Calu3 (cell line): ENCODE data around the gene KCNJ3. TPM values are rescaled to one million over a fixed set of nuclear protein-coding genes. Genes with fewer than 3 reads are reported as not detected.

Source experiments
- BruUV-seq: library from RNA; stranded (reverse); fragments of 400-500 nt; replicated peaks from 2 replicates; lab custom pipeline; 2021; lab: Mats Ljungman, UMichigan
- CTCF ChIA-PET: fragments of 300-600 bp; sonication (Branson Sonifier 250); formaldehyde crosslinking; loops from one replicate; lab custom pipeline; 2022; ENCODE audit warnings: antibody characterized with exemption; lab: Charles Lee
- DNase-seq: peaks from one replicate; pipeline ENCODE4 v3.0.0; 2022
- H3K27ac Mint-ChIP-seq: one replicate; pipeline ENCODE4 v1.8.0; 2022; ENCODE audit warnings: mixed read lengths; ENCODE audit not compliant: unreplicated experiment
- H3K27me3 Mint-ChIP-seq: one replicate; pipeline ENCODE4 v1.8.0; 2022; ENCODE audit warnings: mixed read lengths; ENCODE audit not compliant: unreplicated experiment
- H3K36me3 Mint-ChIP-seq: one replicate; pipeline ENCODE4 v1.8.0; 2022; ENCODE audit warnings: mild to moderate bottlenecking, moderate library complexity, mixed read lengths; ENCODE audit not compliant: insufficient read depth, unreplicated experiment
- H3K4me1 Mint-ChIP-seq: one replicate; pipeline ENCODE4 v1.8.0; 2022; ENCODE audit warnings: mild to moderate bottlenecking, low read depth, mixed read lengths; ENCODE audit not compliant: unreplicated experiment
- H3K4me3 Mint-ChIP-seq: one replicate; pipeline ENCODE4 v1.8.0; 2022; ENCODE audit warnings: mild to moderate bottlenecking, low read depth, moderate library complexity, mixed read lengths; ENCODE audit not compliant: unreplicated experiment
- H3K9me3 Mint-ChIP-seq: one replicate; pipeline ENCODE4 v1.8.0; 2022; ENCODE audit warnings: low read depth, mixed read lengths; ENCODE audit not compliant: unreplicated experiment
- intact Hi-C: fragments of 100-400 bp; cut with micrococcal nuclease; formaldehyde crosslinking; loops from one replicate; pipeline ENCODE4 v1.10.0; 2022; ENCODE audit not compliant: unreplicated experiment
- total RNA-seq: library from RNA; stranded (reverse); gene quantifications from 2 replicates; pipeline ENCODE4 v1.2.3, GENCODE V29; 2022
- TF ChIP-seq, protein P1 (sequence below): fragments of 200-600 bp; IDR thresholded peaks from one replicate; pipeline ENCODE4 v1.8.0; 2022; ENCODE audit warnings: antibody characterized with exemption; ENCODE audit not compliant: unreplicated experiment

Gene KCNJ3
- total RNA-seq, 1 experiment from 2014 or later: 0.17 TPM

DNA sequence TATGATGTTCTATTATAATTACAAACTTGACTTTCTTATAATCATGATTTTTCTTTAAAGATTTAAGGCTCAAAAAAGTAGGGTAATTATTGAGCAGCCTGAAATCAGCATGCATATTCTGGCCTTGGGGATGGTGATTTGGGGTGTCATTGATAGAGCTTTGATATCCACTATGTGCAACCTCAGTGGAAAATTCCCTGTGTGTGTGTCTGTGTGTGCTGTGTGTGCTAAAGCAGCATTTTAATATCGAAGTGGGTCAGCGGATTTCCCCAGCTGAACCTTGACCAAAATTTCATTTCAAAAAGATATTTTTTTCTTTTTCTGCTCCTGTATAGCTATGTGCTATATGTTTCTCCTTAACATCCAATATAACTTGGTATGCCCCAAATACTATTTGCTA lies 11.6 kb downstream of the KCNJ3 start:
- Mint-ChIP-seq H3K27me3 (no peaks in the 10 kb centered on the region), H3K9me3 (no peaks in the 10 kb centered on the region)

DNA sequence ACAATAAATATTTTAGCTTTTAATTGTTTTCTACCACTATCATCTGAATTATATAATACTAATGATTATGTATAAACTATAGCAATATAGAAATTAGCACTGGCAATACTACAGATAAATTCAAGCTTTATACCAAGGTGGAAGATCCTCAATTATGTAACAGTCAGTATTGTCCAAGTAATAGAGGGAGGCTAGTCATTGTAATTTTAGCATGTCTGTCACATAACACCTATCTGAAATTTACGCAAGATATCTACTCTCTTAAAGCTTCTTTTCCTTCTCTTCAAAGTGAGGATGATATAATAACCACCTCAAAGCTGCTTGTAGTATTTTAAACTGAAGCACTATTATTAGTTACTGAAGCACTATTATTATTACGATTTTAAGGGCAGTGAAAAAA lies 12.2 kb downstream of the KCNJ3 start:
- Mint-ChIP-seq H3K9me3 (no peaks in the 10 kb centered on the region), H3K36me3 (no peaks in the 10 kb centered on the region), H3K27me3 (no peaks in the 10 kb centered on the region), H3K4me3 (no peak overlapping the region), H3K27ac (no peak overlapping the region), H3K4me1 (peaks cover 9% of the 10 kb centered on the region)
- intact Hi-C loops: no loop called here
- TF ChIP-seq, protein P1, sequence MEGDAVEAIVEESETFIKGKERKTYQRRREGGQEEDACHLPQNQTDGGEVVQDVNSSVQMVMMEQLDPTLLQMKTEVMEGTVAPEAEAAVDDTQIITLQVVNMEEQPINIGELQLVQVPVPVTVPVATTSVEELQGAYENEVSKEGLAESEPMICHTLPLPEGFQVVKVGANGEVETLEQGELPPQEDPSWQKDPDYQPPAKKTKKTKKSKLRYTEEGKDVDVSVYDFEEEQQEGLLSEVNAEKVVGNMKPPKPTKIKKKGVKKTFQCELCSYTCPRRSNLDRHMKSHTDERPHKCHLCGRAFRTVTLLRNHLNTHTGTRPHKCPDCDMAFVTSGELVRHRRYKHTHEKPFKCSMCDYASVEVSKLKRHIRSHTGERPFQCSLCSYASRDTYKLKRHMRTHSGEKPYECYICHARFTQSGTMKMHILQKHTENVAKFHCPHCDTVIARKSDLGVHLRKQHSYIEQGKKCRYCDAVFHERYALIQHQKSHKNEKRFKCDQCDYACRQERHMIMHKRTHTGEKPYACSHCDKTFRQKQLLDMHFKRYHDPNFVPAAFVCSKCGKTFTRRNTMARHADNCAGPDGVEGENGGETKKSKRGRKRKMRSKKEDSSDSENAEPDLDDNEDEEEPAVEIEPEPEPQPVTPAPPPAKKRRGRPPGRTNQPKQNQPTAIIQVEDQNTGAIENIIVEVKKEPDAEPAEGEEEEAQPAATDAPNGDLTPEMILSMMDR: no peak
- CTCF ChIA-PET: no interaction called here
- no TSS peak for BruUV-seq
- DNase-seq: no peak

More for the DNA sequence above, 11.6 kb downstream of the KCNJ3 start:
- Mint-ChIP-seq H3K4me3 (no peak overlapping the region), H3K4me1 (peaks cover 9% of the 10 kb centered on the region), H3K27ac (no peak overlapping the region), H3K36me3 (no peaks in the 10 kb centered on the region)
- BruUV-seq: no TSS peak
- TF ChIP-seq, protein P1: no peak
- no peak for DNase-seq
- intact Hi-C loops: no loop called here
- CTCF ChIA-PET: no interaction called here

DNA sequence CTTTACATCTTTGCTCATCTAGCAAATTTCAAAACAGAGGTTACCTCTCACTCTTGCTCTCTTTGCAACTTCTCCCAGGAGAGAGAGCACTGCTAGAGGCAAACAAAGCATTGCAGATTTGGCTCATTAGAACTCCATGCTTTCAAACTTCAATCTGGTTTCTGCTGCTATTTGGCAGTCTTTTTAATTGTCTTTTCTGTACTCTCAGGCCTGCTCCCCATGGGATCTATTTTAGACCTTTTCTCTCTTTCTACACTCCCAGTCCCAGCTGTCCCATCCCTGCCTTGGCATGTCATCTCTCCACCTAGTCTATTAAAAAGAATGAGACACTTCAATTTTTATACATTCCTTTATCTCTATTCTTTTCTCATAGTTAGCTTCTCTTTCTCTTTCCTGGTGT lies 15.2 kb downstream of the KCNJ3 start:
- TF ChIP-seq, protein P1: no peak
- H3K27ac Mint-ChIP-seq: no peak overlapping the region
- intact Hi-C loops: no loop called here
- CTCF ChIA-PET: interaction anchor here (0.7 kb wide), 1 partner anchor 245 kb away, joined by 3 read pairs; no protein-coding TSS in a partner anchor
- no peak overlapping the region for H3K4me3 Mint-ChIP-seq
- H3K27me3 Mint-ChIP-seq: no peaks in the 10 kb centered on the region
- H3K36me3 Mint-ChIP-seq: no peaks in the 10 kb centered on the region
- peaks cover 9% of the 10 kb centered on the region for H3K4me1 Mint-ChIP-seq
- no peaks in the 10 kb centered on the region for H3K9me3 Mint-ChIP-seq
- no peak for DNase-seq
- BruUV-seq: no TSS peak

DNA sequence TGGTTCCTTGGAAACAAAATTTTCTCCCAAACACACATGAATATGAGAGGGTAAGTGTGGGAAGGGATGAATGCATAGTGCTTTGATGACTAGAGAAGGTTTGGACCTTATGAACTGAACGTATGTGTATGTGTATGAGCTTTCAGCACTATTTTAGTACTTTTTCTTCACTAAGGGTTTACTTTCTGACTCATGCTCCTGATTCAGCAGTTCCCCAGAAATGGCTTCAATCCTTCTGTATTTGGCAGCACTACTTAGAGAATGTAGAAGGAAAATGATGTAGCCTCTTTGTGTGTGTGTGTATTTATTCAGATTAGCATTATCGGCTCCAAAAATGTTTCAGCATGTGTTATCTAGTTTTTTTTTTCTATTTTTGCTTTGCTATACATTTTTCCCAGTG lies 22.2 kb downstream of the KCNJ3 start:
- CTCF ChIA-PET: no interaction called here
- H3K27ac Mint-ChIP-seq: no peak overlapping the region
- intact Hi-C loops: no loop called here

More for the DNA sequence above, 22.2 kb downstream of the KCNJ3 start:
- Mint-ChIP-seq H3K4me1 (no peaks in the 10 kb centered on the region), H3K36me3 (no peaks in the 10 kb centered on the region), H3K27me3 (no peaks in the 10 kb centered on the region), H3K4me3 (no peak overlapping the region), H3K9me3 (peaks cover 3% of the 10 kb centered on the region)
- no TSS peak for BruUV-seq
- TF ChIP-seq, protein P1: no peak
- no peak for DNase-seq
